Glomerular visceral epithelial cell (primary cell): Measurements from ENCODE around the gene OSBPL6.

Experiments
- DNase-seq: peaks from one replicate; pipeline ENCODE4 v3.0.0-alpha.2; 2016; ENCODE audit errors: extremely low spot score

Gene OSBPL6

DNA sequence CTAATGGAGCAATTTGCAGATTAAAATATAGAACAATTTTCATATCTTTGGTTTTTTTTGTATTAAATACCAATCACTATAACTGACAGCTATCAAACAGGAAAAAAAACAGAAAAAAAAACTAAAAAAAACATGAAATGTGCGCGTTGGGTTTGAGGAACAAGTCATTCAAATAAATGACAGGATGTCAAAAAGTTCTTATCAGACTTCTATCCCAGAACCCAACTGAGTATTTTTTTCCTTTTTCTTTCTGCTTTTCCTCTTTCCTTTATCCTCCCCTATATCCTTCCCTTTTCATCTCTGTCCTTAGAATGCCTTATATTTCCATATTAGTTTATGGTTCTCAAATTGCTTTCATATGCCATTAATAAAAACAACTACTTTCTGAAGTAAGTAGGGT lies 242.3 kb downstream of the OSBPL6 start:
- no peak for DNase-seq

- DNase-seq: no peak
Observed at GRCh38 chr2:178441426-178441825, 247.1 kb downstream of the OSBPL6 start.

DNA sequence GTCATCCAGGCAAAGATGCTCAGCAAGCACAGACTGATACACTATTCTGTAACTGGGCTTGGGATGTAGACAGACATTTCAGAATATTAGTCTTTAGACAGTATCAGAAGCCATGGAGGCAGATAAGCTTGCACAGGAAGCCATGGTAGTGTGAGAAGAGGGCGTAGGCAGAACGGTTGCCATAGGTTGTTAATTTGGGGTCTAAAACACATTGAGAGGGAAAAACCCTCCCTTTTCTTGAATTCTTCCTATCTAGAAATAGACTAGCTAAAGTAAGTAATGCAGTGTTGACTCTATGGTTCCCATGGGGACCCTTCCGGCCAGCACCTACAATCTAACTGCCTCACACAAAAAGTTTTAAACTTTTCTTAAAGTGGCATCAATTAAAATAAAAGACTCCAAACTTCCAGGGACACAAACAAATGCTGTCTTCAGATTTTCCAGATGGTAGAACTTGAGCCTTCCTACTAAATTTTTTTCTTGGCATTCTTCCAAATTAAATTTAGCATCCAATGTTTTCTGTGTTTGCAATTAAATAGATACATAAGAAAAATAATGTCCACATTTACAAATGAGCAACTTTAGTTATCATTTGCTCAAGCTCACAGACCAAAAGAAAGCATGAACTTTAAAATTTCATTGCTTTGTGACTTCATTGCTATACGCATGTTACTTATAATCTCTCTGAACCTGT lies 254.8 kb downstream of the OSBPL6 start:
- no peak for DNase-seq

DNA sequence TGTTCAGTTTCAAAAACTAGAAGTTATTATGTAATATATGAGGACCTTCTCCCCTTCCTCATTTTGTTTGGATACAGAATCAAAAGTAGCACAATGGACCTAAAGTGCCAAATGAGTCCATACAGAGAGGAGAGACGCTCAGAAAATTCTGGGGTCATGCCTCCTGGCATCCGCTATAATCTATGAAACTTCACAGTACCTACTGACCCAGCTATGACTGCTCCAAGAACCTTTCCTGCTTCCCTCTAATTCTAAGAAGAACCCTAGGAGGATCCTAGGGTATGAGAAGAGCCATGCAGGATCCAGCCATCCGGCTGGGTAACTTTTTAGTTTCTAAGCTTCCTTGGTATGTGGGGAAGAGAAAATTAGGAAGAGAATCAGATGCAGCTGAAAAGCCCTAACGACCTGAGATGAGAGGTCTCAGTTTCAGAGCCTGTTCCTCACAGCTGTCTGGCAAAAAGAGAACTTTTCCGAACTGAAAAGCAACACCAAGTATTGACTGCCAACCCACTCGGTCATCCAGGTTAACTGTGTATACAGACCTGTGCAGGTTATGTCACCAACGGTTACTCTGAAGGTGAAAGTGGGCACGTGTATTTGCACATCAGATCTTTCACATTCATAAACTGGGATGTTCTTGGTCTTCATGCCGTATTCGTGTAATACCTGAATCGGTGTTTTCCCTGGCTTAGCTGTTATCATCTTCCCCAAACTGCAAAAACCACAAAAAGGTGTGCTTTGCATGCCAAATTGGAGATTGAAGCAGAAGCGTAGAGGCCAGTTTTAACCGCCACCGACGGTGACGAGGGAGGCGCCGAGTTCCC lies 255.6 kb downstream of the OSBPL6 start:
- DNase-seq: no peak

DNA sequence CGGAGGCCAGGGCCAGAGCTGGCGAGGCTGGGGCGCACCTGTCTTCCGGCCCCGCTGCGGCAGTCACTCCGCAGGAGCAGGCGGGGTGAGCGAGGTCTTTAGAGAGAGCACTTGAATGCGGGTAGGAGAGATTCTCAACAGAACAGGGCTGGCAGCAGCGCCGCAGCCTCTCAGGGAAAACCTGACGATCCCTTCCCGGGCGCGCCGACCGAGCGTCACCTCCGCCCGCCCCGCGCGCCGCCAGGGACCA lies 256.1 kb downstream of the OSBPL6 start:
- no peak for DNase-seq

- peak; percentile 99 for DNase-seq
Observed at GRCh38 chr2:178450774-178451525, 256.6 kb downstream of the OSBPL6 start, which contains the start of the genes PJVK and PRKRA. Gene PJVK (plus strand): TSS chr2:178451378. CDS start chr2:178453410, 2,032 bp downstream. Gene PRKRA (minus strand): TSS chr2:178451175. CDS start chr2:178451030, 145 bp downstream.

- no peak for DNase-seq
Observed at GRCh38 chr2:178452334-178452733, 258.0 kb downstream of the OSBPL6 start.
